ENCODE results near the gene HOXB3.

- TF ChIP-seq POLR2A (IDR thresholded peaks at IDR 0.05) (no peak), POLR2AphosphoS5 (IDR thresholded peaks at IDR 0.05) (no peak), EP300 (IDR thresholded peaks at IDR 0.05) (no peak)
- TF ChIP-seq, protein P1, sequence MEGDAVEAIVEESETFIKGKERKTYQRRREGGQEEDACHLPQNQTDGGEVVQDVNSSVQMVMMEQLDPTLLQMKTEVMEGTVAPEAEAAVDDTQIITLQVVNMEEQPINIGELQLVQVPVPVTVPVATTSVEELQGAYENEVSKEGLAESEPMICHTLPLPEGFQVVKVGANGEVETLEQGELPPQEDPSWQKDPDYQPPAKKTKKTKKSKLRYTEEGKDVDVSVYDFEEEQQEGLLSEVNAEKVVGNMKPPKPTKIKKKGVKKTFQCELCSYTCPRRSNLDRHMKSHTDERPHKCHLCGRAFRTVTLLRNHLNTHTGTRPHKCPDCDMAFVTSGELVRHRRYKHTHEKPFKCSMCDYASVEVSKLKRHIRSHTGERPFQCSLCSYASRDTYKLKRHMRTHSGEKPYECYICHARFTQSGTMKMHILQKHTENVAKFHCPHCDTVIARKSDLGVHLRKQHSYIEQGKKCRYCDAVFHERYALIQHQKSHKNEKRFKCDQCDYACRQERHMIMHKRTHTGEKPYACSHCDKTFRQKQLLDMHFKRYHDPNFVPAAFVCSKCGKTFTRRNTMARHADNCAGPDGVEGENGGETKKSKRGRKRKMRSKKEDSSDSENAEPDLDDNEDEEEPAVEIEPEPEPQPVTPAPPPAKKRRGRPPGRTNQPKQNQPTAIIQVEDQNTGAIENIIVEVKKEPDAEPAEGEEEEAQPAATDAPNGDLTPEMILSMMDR (IDR thresholded peaks at IDR 0.05) = no peak
These were observed 36.2 kb downstream of the HOXB3 start for GRCh38 chr17:48553826-48554225.

Measured in sigmoid colon (tissue), 4 donors.